Measurements from ENCODE around the gene CPZ. TPM values are rescaled to one million over a fixed set of nuclear protein-coding genes. Genes with fewer than 3 reads are reported as not detected.

Gene CPZ
- total and polyA plus RNA-seq, 10 of the 15 experiments (the other 5 are each of a cell fraction or from before 2014, with no cell fraction given), result not detected

- TF ChIP-seq RELB (IDR thresholded peaks at IDR 0.05; ENCODE audit: low read depth) (no peak), ZNF622 (IDR thresholded peaks at IDR 0.05) (no peak), HDAC2 (IDR thresholded peaks at IDR 0.05) (no peak)
- TF ChIP-seq, protein P1, sequence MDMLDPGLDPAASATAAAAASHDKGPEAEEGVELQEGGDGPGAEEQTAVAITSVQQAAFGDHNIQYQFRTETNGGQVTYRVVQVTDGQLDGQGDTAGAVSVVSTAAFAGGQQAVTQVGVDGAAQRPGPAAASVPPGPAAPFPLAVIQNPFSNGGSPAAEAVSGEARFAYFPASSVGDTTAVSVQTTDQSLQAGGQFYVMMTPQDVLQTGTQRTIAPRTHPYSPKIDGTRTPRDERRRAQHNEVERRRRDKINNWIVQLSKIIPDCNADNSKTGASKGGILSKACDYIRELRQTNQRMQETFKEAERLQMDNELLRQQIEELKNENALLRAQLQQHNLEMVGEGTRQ (IDR thresholded peaks at IDR 0.05; ENCODE audit: borderline replicate concordance, low read depth, low read length), result no peak
Measured at GRCh38 chr4:8665406-8666360, 73.1 kb downstream of the CPZ start (continued).

GRCh38 chr4:8666581-8666980, 74.0 kb downstream of the CPZ start:
- no peak overlapping the region for H3K4me3 ChIP-seq
- H3K4me1 ChIP-seq (ENCODE audit: control insufficient read depth, insufficient read depth, low read length), result no peaks in the 10 kb centered on the region
- POLR2A ChIA-PET, result no interaction called here
- SMC1A ChIA-PET (ENCODE audit: uncharacterized antibody, unreplicated experiment), result no interaction called here
- TF ChIP-seq IKZF2 (IDR thresholded peaks at IDR 0.05), result no peak
- no peak for ATAC-seq
- no peaks in the 10 kb centered on the region for H3K79me2 ChIP-seq (ENCODE audit: control insufficient read depth, insufficient read depth, low read length)
- WGBS (ENCODE audit: insufficient coverage, insufficient replicate concordance, low lambda C conversion rate, missing lambda C conversion rate), result 25% methylated on average over 6 of the region's 6 CpGs
- in situ Hi-C loops (cut with MboI), result no loop called here
- no peaks in the 10 kb centered on the region for H3K9me3 ChIP-seq (replicated peaks; ENCODE audit: control insufficient read depth, insufficient read depth, low read length)
- intact Hi-C loops (cut with micrococcal nuclease; ENCODE audit: unreplicated experiment), result no loop called here
- no peak overlapping the region for H2AFZ ChIP-seq (ENCODE audit: control insufficient read depth, low read depth, low read length)
- no peak overlapping the region for H3K27ac ChIP-seq (ENCODE audit: control insufficient read depth, insufficient read depth)
- CTCF ChIA-PET, result no interaction called here
- H4K20me1 ChIP-seq (ENCODE audit: control insufficient read depth, insufficient read depth), result no peaks in the 10 kb centered on the region
- H3K4me2 ChIP-seq (ENCODE audit: control insufficient read depth, insufficient read depth), result no peak overlapping the region
- no peaks in the 10 kb centered on the region for H3K36me3 ChIP-seq (ENCODE audit: control insufficient read depth in 2 of 2, insufficient read depth in 2 of 2, low read length in 1 of 2)
- no peak for FAIRE-seq
- no peaks in the 10 kb centered on the region for H3K27me3 ChIP-seq (replicated peaks in 1 of 2; ENCODE audit: control insufficient read depth in 2 of 2, insufficient read depth in 2 of 2, low read length in 1 of 2)
- BruUV-seq (replicated peaks), result no TSS peak
- no peak for DNase-seq (ENCODE audit: low read depth, low spot score)
- no peak overlapping the region for H3K9ac ChIP-seq (ENCODE audit: control insufficient read depth, insufficient read depth, low read length)
- RAD21 ChIA-PET (ENCODE audit: unreplicated experiment), result no interaction called here

Other genes with a start within 250 kb of the CPZ start
- gene ACOX3, start 152.0 kb upstream of the CPZ start, total RNA-seq (2014; rRNA removed), result 20.3 and 23.7 TPM in 2 replicates
- 13.0 and 13.3 TPM in 2 replicates for gene ACOX3, start 152.0 kb upstream of the CPZ start, total RNA-seq (2014; rRNA removed; fragmentation: Illumina TruSeq; extraction: Trizol)
- gene ACOX3, start 152.0 kb upstream of the CPZ start, total RNA-seq (2021), result 23.6 and 26.4 TPM in 2 replicates
- gene ACOX3, start 152.0 kb upstream of the CPZ start, polyA plus RNA-seq (2011; rRNA removed), result 6.1 and 7.7 TPM in 2 replicates
- gene ACOX3, start 152.0 kb upstream of the CPZ start, polyA plus RNA-seq (2014; fragmentation: Illumina TruSeq; extraction: Trizol), result 14.5 and 19.4 TPM in 2 replicates
- 1 to 10 TPM; 2.0 to 2.6 TPM for gene ACOX3, start 152.0 kb upstream of the CPZ start, polyA plus RNA-seq (2014; fragmentation: Nextera tagmentation; extraction: Ambion mirVana)
- 13.1 and 13.6 TPM in 2 replicates for gene ACOX3, start 152.0 kb upstream of the CPZ start, polyA plus RNA-seq (2014; rRNA removed)
- 10 to 100 TPM; 21.5 to 24.5 TPM for gene ACOX3, start 152.0 kb upstream of the CPZ start, polyA plus RNA-seq (2016; fragmentation: Nextera tagmentation; extraction: Ambion mirVana)
- gene TRMT44, start 152.0 kb upstream of the CPZ start, total RNA-seq (2014; rRNA removed), result 11.3 and 15.8 TPM in 2 replicates
- gene TRMT44, start 152.0 kb upstream of the CPZ start, total RNA-seq (2014; rRNA removed; fragmentation: Illumina TruSeq; extraction: Trizol), result 8.5 and 9.2 TPM in 2 replicates
- gene TRMT44, start 152.0 kb upstream of the CPZ start, total RNA-seq (2021), result 16.6 and 18.5 TPM in 2 replicates
- 9.2 and 10.0 TPM in 2 replicates for gene TRMT44, start 152.0 kb upstream of the CPZ start, polyA plus RNA-seq (2011; rRNA removed)
- gene TRMT44, start 152.0 kb upstream of the CPZ start, polyA plus RNA-seq (2014; fragmentation: Illumina TruSeq; extraction: Trizol), result 7.0 and 7.2 TPM in 2 replicates
- gene TRMT44, start 152.0 kb upstream of the CPZ start, polyA plus RNA-seq (2014; fragmentation: Nextera tagmentation; extraction: Ambion mirVana), result 1 to 10 TPM; 1.3 to 2.3 TPM
- gene TRMT44, start 152.0 kb upstream of the CPZ start, polyA plus RNA-seq (2014; rRNA removed), result 12.8 and 14.1 TPM in 2 replicates
- 10 to 100 TPM; 11.1 to 11.5 TPM for gene TRMT44, start 152.0 kb upstream of the CPZ start, polyA plus RNA-seq (2016; fragmentation: Nextera tagmentation; extraction: Ambion mirVana)
- gene GPR78, start 12.4 kb upstream of the CPZ start, total RNA-seq (2014; rRNA removed), result not detected in 2 replicates
- gene GPR78, start 12.4 kb upstream of the CPZ start, total RNA-seq (2014; rRNA removed; fragmentation: Illumina TruSeq; extraction: Trizol), result not detected in 2 replicates
- not detected in 2 replicates for gene GPR78, start 12.4 kb upstream of the CPZ start, total RNA-seq (2021)
- not detected in 2 replicates for gene GPR78, start 12.4 kb upstream of the CPZ start, polyA plus RNA-seq (2011; rRNA removed)
- gene GPR78, start 12.4 kb upstream of the CPZ start, polyA plus RNA-seq (2014; fragmentation: Illumina TruSeq; extraction: Trizol), result 0.03 TPM in 1 of 2 replicates, not detected in the other
- gene GPR78, start 12.4 kb upstream of the CPZ start, polyA plus RNA-seq (2014; fragmentation: Nextera tagmentation; extraction: Ambion mirVana), result not detected
- not detected in 2 replicates for gene GPR78, start 12.4 kb upstream of the CPZ start, polyA plus RNA-seq (2014; rRNA removed)
- not detected for gene GPR78, start 12.4 kb upstream of the CPZ start, polyA plus RNA-seq (2016; fragmentation: Nextera tagmentation; extraction: Ambion mirVana)

All from GM12878 (cell line).